Activated CD8-positive, alpha-beta memory T cell treated with anti-CD3 and anti-CD28 coated beads for 4 hours (primary cell): ENCODE results near the gene RASSF1.
"Not testable (repeated sequence)": the region's sequence is repeated elsewhere in the genome, so short reads cannot be mapped to it uniquely, and the experiment has no call there.

ENCODE experiments used
- DNase-seq, 2 donors: peaks; one replicate each; pipeline ENCODE4 v3.0.0-alpha.2; 2020; ENCODE audit warnings: low read depth in 2 of 2

RASSF1 gene

DNA sequence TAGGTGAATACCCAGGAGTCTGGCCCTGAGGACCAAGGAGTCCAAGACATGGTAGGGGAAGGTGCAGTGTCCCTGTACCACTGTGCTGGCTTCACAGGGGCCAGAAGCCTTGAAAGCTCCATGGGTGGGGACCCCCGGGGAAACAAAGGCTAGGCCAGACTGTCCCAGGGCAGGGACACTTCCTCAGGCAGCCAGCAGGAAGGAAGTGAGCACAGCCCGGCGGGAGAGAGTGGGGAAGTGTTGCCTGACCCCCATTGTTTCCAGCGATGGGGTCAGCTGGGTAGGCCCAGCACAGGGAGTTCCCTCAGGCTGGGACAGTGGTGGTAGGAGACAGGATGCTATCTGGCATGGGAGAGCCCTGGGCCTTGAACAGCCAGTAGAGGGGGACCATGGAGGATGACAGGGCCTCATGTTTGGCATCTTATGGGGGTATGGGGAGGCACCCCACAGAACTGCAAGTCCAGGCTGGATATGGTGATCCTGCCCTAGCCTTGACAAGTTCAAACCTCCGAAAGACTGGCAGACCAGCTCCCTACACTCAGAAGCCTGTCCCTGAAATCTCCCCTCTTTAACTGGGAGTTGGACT, 16.9 kb downstream of the RASSF1 start:
- DNase-seq, result no peak

DNA sequence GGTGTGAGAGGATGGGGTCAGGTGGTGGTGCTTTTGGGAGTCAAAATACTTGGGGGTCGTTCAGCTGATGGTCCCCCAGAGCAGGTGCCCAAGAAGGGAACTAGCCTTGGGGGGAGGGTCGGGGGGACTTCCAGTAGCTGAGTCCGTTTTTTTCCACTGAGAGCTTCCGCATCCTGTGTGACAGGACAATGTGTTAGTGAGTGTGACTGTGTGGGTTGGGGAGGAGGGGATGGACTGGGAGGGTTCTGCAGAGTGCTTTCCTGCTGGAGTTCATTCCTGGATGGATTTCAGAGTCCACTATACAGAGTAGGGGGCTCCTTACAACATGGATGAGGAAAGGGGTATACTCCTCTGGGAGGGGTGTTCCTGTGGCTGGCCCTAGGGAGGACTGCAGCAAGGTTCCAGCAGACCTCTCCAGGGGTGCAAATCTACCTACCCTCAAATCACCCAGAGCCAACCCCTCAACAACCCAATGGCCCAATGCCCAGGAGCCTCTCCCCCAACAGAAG, 17.5 kb downstream of the RASSF1 start:
- no peak for DNase-seq

DNA sequence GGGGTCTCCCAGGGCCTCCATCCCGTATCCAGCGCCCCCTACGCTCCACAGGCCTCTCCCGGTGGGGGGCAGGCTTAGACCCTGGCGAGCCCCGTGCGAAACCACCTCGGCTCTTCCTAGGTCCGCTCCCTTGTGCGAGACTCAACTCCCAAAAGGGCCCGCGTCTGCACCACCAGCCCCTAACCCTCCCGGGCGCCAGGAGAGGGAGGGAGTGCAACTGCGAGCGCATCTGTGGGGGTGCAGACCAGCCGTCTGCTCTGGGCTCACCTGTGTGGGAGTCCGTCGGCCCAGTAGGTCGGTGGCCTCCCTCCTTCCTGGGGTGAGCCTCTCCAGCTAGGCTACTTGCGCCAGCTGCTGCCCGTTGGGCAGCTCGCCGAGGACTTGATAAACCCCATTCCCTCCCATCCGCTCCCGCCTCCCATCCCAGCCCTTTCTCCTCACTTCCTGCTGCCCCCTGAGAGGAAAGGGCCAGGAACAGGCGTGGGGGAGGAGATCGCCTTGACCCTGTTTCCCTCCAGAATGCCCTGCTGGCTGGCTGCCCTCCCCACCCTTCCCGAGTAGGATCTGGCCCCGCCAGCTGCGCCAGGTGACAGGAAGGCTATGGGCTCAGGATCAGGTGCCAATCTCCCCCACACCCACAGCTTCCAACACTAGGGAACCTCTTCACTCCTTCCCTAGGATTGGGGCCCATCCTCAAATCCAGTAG, 18.1 kb downstream of the RASSF1 start, which contains the start of gene HYAL2:
TSS of gene HYAL2 (minus strand) at position 360 of the 706 bp plus-strand sequence. CDS start 2,256 bp downstream, outside the sequence.
- DNase-seq, result no peak

DNA sequence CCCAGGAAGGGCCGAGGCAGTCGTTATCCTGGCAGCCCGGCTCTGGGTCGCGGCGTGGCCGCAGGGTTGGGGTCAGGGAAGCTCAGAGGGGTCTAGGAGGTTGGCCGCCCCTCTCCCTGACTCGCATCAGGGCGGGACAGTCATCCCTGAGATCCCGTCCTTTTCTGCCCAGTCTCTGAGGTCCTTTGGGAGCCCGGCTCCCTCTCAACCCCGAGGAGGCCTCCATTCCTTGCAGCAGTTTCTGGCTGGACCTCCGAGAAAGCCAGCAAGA, 18.6 kb downstream of the RASSF1 start:
- DNase-seq, result no peak

DNA sequence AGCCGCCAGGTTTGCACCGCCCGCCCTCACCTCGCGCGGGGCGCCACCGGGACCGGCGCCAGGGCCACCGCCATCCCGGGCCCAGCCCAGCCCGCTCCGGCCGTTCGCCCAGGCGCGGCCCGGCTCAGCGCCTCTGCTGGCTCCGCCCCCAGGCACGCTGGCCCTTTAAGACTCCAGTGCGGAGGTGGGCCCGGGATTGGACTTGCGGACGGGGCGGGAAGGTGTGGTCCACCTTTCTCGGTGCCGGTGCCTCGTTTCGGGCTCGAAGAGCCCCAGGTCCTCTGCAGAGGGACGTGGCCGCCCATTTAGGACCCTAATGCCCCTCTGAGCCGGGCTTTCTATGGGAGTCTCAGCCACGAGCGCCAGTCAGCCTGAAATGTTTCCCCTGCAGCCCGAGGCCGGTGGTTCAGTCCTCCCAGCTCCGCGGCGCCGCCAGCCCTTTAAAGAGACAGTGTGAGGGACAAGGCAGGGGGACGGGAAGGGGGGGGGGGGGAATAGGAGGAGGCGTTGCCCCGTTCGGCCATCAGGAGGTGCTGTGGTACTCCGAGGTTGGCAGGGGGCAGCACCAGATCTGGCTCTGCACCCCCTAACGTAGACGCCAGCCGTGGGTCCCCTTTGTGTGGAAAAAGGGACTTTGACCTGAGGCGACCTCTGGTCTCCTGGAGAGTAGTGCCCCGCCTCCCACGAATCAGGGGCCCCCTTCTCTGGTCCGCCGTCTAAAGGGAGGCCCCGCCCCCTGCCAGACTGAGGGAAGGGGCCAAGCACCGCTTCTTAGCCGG, 19.1 kb downstream of the RASSF1 start:
- DNase-seq, result peak; percentile 52 to 65

DNA sequence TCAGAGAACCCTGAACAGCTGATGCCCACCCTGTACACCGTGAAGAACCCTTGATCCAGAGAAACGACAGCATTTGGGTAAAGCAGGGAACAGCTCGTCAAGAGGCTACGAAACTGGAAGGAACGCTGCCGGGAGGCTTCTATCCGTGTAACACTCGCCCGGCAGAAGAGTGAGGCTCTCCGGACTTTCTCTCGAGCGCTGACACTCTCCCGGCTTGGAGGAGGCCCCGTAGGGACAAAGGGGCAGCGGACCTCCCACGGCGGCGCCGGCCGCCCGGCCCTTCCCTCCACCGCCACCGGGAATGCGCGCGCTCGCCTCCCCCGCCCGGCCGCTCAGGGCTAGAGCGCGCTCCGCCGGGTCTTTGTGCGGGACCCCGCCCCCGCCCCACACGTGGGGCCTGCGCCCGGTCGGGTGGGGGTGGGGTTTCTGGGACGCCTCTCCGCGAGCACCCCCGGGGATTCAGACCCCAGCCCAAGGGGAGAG, 19.7 kb downstream of the RASSF1 start:
- DNase-seq, result no peak

DNA sequence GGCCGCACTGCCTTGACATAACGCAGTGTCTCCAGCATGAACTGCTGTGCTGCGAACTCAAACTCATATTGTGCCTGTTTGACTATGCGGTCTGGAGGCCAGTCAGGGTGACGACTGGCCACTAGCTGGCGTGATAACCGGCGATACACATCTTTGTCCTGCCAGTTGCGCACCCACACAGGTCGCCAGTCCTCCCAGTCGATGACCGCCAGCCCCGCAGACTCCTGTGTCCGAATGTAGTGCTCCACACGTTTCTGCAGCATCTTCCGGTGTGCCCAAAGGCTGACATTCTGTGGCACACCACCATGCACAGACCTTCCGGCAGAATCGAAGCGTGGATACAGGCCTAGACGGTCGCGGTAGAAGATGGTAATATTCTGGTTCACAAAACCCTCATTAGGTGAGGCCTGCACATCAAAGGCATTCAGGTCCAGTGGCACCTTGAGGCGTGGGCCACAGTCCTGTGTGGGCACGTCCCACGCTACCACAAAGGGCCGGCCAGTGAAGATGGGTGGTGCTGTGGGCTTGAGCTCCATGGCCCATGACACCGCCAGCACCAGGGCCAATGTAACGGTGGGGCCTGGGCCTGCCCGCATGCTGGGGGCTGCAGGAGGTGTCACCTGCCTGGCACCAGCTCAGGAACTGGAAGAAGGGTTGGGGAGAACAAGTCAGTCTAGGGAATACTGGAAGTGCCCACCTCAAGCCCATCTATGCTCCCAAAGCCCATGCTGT, 20.6 kb downstream of the RASSF1 start:
- no peak for DNase-seq

DNA sequence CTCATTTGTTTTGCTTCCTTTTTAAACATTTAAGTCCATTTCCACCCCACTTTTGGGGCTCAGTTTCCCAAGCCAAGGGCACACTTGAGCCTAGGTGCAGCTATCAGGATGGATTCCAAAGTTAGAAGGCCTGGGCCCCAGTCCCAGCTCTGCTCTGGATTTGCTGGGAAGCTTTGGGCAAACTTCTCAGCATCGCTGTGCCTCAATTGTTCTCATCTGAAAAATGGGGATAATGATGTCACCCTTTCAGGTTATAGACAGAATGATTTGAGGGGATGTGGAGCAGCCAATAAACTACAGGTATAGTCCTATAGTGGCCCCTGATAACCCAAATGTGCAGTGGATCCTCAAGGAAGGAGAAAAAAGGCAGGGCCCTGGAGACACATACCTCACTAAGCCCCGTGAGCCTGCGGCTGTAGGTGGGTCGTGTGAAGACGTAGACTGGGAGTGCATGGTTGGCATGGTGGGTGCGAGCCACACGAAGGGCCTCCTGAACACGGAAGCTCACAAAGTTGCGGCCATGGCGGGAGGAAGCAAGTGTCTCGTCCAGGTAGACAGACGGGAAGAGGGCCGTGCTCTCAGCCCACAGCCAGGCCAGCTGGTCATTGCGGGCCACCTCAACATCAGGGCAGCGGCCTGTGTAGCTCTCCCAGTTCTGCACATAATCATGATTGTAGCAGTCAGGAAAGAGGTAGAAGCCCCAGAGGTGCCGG, 21.3 kb downstream of the RASSF1 start:
- DNase-seq, result no peak

DNA sequence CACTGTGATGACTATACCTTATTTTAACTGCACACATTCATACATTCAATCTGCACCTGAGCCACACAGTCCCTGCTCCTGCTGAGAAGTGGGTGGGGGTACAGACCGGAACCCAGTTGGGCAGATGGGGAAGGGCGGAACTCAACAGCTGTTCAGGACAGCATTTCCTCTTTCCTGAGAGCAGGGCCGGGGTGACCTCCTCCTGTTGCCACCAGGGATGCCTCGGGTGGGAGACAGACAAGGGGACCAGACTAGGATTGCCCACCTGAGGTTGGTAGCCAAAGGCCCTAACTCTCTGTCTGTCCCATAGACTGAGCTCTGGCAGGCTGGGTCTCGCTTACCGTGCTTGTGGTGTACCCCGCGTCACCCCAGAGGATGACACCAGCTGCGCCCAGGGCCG, 22.0 kb downstream of the RASSF1 start:
- no peak for DNase-seq

DNA sequence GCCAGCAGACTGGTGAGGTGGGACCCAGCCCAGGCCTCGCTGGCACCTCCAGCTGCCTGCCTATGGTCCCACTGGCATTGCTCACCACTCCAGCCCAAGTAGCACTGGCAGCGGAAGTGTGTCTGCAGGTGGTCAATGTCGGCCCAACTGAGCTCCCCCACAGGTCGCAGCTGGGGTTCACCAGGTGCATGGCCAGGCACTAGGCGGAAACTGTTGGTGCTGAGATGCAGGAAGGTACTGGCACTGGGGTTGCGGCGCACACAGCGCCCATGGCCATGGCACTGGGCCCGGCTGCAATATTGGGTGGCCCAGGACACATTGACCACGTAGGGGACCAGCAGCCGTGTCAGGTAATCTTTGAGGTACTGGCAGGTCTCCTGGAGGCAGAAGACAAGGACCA, 22.5 kb downstream of the RASSF1 start:
- no peak for DNase-seq

DNA sequence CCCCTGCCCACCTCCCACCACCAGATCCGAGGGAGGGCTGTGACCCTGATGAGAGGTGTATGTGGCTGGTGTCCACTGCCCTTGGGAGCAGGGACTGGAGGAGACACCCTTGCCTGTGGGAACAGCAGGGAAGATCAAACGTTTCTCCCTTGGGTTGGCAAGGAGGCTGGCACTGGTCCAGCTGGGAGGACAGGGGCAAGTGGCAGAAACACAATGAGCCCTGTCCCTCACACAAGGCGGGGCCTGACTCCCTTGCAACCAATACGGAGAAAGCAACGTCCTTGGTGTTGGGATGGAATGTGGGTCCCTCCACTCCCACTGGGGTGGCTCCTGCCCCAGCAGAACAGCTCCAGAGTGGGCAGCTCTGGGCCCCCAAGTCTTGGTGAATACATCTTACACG, 23.3 kb downstream of the RASSF1 start:
- DNase-seq, result no peak

DNA sequence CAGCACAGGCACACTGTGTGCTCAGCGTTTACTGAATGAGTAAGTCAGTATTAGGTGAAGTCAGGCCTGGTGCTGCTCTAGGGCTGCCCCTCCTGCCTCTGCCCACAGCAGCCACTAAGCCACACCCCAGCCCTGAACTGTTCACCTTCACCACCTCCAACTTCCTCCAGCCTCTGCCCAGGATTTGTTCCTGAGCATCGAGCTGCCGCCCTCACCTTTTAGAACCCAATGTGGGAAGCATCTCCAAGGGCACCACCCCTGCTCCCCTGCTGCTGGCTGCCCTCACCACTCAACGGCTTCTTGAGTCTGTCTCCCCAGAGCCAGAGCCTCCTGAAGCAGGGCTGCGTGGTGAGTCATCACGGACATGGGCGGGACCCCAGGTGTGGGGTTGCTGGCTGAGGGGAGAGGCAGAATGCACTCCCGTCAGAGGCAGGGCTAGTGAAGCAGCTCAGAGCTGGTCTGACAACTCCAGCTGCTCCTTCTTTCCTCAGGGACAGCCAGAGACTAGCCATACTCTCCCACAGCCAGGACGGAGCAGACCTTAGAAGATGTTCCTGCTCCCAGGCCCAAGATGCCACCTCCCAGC, 23.9 kb downstream of the RASSF1 start:
- DNase-seq, result peak; percentile 54 to 67

DNA sequence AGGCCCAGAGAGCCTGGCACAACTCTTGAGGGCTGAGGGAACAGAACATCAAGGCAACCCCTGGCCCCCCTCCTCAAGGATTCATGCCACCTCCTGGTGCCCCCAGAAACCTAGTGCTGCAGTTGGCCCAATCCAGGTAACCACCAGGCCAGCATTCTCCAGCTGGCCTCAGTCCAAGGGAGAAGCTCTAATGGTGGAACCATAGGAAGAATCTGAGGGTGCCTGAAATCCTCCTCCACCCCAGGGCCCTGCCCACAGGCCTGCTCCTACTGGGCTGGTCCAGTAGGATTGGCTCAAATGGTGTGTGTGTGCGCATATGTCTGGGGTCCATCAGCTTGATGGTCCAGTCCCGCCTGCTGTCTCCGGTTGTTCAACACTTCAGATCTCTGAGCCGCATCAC, 25.8 kb downstream of the RASSF1 start:
- DNase-seq, result no peak

DNA sequence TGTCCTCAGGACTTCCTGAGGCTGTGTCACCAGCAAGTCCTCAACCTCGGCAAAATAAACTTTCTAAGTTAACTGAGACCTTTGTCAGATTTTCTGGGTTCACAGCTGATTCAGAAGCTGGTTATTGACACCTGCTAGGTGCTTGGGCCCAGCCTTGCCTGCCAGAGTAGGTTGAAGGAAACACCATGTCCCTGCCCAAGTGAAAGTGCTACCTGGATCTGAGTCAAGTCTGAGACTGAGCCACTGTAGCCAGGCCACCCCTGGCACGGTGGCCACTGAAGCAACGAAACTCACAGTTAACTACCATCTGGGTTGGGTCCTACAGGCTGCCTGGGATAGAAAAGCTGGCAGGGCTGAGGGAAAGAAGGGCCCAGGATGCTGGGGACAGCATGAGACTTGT, 26.3 kb downstream of the RASSF1 start:
- DNase-seq, result no peak

DNA sequence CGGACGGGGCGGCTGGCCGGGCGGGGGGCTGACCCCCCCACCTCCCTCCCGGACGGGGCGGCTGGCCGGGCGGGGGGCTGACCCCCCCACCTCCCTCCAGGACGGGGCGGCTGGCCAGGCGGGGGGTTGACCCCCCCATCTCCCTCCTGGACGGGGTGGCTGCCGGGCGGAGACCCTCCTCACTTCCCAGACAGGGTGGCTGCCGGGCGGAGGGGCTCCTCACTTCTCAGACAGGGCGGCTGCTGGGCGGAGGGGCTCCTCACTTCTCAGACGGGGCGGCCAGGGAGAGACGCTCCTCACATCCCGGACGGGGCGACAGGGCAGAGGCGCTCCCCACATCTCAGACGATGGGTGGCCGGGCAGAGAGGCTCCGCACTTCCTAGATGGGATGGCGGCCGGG, 28.6 kb downstream of the RASSF1 start:
- DNase-seq, result not testable (repeated sequence)

DNA sequence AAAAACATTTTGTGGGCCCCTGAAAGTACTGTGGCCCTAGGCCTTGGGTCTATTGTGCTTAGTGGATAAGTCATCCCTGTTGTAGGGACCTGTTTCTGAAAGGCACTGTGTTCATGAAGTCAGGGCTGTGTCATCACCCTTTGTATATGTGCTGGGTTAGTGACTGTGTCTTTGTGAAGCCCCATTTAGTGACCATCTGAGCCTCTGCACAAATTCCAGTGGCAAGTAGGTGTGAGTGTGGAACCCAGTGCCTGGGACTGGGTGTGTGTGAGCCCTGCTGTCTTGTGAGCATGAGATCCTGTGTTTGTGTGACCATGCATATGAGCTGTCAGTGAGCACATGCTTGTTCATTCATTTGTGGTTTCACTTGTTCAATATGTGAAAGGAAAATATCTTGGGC, 36.0 kb downstream of the RASSF1 start:
- DNase-seq, result no peak

DNA sequence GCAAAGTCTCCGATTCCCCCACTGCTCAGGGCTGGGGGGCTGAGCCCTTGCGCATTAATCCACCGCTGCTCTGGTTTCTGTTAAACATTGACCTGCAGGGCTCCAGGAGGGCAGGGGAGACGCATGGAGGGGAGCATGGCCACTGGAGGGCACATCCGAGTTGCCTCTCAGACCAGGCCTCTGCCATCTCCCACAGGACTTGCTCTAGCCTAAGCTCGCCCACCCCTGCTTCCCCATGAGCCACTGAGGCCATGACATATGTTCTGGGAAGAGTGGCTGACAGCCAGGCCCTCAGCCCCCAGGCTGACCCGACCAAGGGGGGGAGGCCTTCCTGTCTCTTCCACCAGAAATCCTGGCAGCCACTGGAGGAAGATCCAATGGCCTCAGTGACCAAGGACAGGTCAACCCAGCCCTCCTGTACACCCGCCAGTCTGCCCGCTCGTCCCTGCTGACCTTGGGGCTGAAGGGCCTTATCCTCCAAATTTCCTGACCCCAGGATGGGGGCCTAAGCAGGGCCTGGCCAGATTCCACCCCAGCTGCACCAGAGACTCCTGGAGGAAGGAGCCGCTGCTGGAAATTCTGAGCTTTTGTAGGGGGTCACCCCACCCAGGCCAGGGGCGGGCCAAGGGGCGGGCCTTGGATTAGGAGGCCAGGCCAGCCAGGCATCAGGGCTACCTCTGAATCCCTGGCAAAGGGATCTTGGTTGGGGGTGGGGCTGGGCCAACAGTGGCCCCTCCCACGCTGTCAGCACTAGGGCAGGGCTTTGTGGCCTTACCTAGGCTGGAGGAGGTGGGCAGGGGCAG, 37.4 kb downstream of the RASSF1 start, which contains the start of gene HYAL1:
TSS of gene HYAL1 (minus strand) at position 562 of the 803 bp plus-strand sequence. CDS start 618 bp downstream, outside the sequence.
- no peak for DNase-seq

DNA sequence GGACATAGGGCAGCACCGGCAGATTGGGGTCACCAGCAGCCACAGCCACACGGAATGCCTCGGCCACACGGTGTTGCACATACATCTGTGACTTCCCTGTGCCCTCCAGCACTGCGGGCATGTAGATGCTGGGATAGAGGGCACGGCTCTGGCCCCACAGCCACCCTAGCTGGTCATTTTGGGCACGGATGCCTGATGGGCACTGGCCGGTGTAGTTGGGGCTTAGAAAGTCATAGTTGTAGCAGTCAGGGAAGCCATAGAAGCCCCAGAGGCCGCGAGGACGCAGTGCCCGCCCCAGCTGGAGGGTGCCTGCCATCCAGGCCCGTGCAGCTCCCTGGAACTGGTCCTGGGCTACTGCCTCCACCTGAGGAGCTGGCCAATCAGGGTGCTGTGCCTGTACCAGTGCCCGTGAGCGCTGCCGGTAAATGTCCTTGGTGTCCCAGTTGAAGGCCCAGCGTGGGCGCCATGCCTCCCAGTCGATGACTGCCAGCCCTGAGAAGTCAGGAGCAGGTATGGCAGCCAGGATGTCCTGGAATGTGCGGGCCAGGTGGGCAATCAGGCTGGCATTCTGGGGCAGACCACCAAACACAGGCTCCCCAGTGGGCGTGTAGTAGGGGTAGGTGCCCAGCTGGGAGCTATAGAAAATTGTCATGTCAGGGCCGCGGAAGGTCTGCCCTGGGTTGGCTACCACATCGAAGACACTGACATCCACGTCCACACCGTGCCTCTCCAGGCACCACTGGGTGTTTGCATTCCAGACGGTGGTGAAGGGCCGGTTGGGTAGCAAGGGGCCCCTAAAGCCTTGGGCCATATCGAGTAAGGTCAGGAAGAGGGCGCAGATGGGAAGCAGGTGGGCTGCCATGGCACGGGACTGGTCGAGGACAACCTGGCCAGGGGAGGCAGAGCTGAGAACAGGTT, 38.3 kb downstream of the RASSF1 start:
- no peak for DNase-seq

DNA sequence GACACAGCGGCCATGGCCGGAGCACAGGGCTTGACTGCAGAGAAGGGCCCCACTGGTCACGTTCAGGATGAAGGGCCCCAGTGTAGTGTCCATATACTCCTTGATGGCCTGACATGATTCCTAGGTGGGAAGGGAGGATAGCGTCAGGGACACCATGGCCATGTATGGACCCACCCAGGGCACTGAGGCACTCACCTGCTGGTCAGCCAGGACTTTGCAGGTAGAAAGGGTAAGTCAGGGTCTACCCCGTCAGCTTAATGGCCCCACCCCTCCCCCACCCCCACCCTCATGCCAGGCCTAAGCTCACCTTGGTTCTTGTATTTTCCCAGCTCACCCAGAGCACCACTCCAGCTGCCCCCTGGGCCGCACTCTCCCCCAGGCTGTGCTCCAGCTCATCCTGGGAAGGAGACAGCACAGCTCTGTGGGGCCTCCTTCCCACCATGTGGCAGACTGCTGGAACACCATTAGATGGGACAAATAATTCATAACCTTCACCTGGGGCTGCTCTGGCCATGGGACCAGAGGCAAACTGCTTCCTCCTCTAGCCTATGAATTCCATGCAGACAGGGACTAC, 39.9 kb downstream of the RASSF1 start:
- DNase-seq, result no peak
